ENCODE measurements around the gene VIPR1.

VIPR1 gene

GRCh38 chr3:42502429-42503250 is at the start of gene VIPR1:
Gene VIPR1 (plus strand): TSS chr3:42502643. CDS start chr3:42502736, 93 bp downstream.
- DNase-seq (ENCODE audit: low read depth in 3 of 3): peak; percentile 75 to 90 (median 84)

GRCh38 chr3:42456211-42456610 is 46.2 kb upstream of the VIPR1 start:
- DNase-seq (ENCODE audit: low read depth in 3 of 3): no peak

GRCh38 chr3:42459151-42459550 is 43.3 kb upstream of the VIPR1 start:
- no peak for DNase-seq (ENCODE audit: low read depth in 3 of 3)

- DNase-seq (ENCODE audit: low read depth in 3 of 3): no peak
These were observed 40.7 kb upstream of the VIPR1 start for GRCh38 chr3:42461762-42462161.

- no peak for DNase-seq (ENCODE audit: low read depth in 3 of 3)
These were observed 39.4 kb upstream of the VIPR1 start for GRCh38 chr3:42463093-42463492.

GRCh38 chr3:42468111-42468510 is 34.3 kb upstream of the VIPR1 start:
- DNase-seq (ENCODE audit: low read depth in 3 of 3): no peak

GRCh38 chr3:42472555-42472954 is 29.9 kb upstream of the VIPR1 start:
- DNase-seq (ENCODE audit: low read depth in 3 of 3): no peak

GRCh38 chr3:42473083-42473932 is 29.1 kb upstream of the VIPR1 start:
- no peak for DNase-seq (ENCODE audit: low read depth in 3 of 3)

- no peak for DNase-seq (ENCODE audit: low read depth in 3 of 3)
These were observed 26.0 kb upstream of the VIPR1 start for GRCh38 chr3:42476225-42477125.

GRCh38 chr3:42477696-42478095 is 24.7 kb upstream of the VIPR1 start:
- DNase-seq (ENCODE audit: low read depth in 3 of 3): no peak

- no peak for DNase-seq (ENCODE audit: low read depth in 3 of 3)
These were observed 23.6 kb upstream of the VIPR1 start for GRCh38 chr3:42478830-42479229.

GRCh38 chr3:42486814-42487565 is 15.5 kb upstream of the VIPR1 start:
- no peak for DNase-seq (ENCODE audit: low read depth in 3 of 3)

GRCh38 chr3:42488687-42489086 is 13.8 kb upstream of the VIPR1 start:
- DNase-seq (ENCODE audit: low read depth in 3 of 3): no peak

GRCh38 chr3:42489116-42489936 is 13.1 kb upstream of the VIPR1 start:
- no peak for DNase-seq (ENCODE audit: low read depth in 3 of 3)

- no peak for DNase-seq (ENCODE audit: low read depth in 3 of 3)
These were observed 12.6 kb upstream of the VIPR1 start for GRCh38 chr3:42489937-42490227.

- DNase-seq (ENCODE audit: low read depth in 3 of 3): no peak
These were observed 12.2 kb upstream of the VIPR1 start for GRCh38 chr3:42490243-42490642.

- DNase-seq (ENCODE audit: low read depth in 3 of 3): no peak
These were observed 10.4 kb upstream of the VIPR1 start for GRCh38 chr3:42491881-42492507.

- no peak for DNase-seq (ENCODE audit: low read depth in 3 of 3)
These were observed 9.8 kb upstream of the VIPR1 start for GRCh38 chr3:42492508-42493080.

GRCh38 chr3:42493126-42493797 is 9.2 kb upstream of the VIPR1 start:
- DNase-seq (ENCODE audit: low read depth in 3 of 3): no peak

Measured in stimulated activated CD4-positive, alpha-beta T cell treated with anti-CD3 and anti-CD28 coated beads, TNF-alpha, amount 100 ng/mL, for 48 hours (primary cell).